DMS153 (cell line): ENCODE data around the gene DGCR6.
"Not testable (repeated sequence)": the region's sequence is repeated elsewhere in the genome, so short reads cannot be mapped to it uniquely, and the experiment has no call there.

Experiments
- DNase-seq: peaks from one replicate; lab custom pipeline; 2025; lab: John Stamatoyannopoulos, UW

Gene DGCR6

DNA sequence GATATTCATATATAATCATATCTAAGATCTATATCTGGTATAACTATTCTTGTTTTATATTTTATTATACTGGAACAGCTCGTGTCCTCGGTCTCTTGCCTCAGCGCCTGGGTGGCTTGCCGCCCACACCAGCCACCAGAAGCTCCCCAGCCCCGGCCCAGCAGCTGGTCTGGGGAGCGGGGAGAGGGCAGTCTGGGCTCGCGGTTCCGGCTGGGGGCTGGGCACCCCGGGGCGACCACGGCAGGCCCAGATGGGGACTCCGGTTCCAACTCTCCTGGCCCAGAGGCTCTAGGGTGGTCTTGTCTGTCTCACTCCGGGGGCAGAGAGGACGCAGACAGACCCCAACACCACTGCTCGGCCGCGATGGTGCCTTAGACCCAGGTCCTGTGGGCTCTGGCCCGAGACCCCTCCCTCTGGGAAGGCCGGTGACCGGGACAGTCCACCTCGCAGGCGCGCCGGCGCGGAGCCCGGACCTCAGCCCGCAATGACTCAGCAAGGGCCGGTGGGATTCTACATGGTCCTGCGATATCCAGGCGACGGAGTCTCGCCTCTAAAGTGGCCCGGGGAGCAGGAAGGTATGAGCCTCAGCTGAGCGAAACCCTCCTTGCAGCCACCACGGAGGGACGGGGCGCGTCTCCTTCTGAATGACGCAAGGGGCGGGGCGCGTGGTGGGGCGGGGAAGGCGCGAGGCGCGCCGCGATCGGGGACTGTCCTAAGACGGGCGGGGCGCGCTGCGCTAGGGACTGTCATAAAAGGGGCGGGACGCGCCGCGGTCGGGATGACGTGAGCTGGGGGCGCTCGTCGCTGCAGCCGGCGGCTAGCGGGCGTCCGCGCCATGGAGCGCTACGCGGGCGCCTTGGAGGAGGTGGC lies at the start of gene DGCR6:
TSS of gene DGCR6 (plus strand) at position 781 of the 870 bp plus-strand sequence. CDS start at position 836, 55 bp downstream.
- DNase-seq, result no peak

DNA sequence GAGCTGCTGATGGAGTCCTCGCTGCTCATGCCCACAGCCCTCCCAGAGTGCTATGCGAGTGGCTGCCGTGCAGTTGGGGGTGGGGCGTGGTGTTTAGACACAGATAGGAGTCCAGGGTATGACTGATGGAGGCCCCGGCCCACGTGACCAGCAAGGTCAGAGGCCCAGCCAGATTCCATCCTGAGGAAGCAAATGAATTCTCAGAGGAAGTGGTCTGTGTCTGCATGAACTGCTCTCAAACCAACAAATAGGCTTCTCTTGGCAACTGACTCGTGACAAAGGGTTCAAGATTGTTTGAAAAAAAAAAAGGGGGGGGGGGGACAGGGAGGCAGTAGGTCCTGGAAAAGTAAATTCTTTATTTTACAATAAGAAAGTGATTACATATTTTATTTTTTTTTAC lies 46.8 kb upstream of the DGCR6 start:
- DNase-seq, result not testable (repeated sequence)

GRCh38 chr22:18881260-18881659 lies 24.9 kb upstream of the DGCR6 start:
- DNase-seq, result not testable (repeated sequence)

DNA sequence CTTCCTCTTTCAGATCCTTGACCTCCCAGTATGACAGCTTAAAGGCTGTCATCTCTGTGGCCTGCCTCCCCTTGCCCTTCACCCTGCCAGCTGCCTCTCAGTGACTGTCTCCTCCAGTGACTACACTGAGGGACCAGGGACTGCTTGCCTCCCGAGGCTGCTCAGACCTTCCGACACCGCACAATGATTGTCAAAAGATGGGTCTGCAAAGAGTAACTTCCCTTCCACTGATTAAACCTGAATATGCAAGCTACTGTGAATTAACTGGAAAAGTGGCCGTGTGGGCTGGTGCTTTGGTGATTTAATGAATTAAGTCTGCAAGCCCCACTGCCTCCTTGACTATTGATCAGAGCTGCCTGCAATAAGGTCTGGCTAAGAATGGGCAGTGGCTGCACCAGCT lies 21.7 kb upstream of the DGCR6 start:
- not testable (repeated sequence) for DNase-seq

DNA sequence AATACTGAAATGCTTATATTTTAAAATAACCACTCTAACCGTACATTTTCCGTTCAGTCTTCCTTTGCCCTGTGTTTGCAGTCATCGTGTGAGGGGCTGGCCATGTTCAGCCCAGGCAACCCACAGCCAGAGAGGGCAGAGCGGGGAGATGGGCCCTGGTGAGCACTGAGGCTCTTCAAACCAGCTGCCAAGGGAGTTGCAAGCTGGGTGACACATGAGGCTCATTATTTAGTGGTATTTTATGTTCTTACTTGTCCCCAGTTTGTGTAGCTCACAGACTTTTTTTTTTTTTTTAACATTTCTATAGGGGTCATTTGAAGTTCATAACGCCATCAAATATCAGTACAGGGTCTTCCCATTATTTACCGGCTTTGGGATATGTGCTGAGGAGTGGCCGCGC lies 18.0 kb upstream of the DGCR6 start:
- DNase-seq, result no peak

DNA sequence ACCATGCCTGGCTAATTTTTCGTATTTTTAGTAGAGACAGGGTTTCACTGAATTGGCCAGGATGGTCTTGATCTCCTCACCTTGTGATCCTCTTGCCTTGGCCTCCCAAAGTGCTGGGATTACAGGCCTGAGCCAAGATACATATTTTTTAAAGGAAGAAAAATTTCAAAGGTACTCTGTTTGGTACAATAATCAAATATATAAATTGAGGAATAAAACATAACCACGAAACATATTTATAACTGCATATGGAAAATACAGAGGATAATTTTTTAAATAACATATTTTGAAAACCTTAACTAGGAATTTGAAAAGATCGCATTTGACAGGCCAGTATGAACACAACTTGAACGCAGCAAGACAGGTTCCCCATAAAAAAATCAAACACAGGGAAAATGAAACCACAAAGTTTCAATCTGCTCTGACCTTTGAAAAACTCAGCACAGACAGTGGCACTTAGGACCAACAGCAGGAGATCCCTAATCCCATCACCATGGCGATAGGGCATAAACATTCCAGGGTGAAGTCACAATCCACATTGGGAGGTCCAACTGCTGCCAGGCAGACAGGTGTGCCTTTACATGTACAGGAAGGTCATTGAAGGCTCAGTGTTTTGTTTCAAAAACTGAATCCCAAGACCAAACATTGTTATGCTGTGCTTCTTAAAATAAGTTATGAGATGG lies 15.5 kb upstream of the DGCR6 start:
- not testable (repeated sequence) for DNase-seq

DNA sequence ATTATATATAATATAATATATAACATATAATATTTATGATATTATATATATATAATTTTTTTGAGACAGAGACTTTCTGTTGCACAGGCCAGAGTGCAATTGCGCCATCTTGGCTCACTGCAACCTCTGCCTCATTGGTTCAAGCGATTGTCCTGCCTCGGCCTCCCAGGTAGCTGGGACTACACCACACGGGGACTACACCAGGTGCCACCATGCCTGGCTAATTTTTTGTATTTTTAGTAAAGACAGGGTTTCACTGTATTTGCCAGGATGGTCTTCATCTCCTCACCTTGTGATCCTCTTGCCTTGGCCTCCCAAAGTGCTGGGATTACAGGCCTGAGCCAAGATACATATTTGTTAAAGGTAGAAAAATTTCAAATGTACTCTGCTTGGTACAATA lies 12.3 kb upstream of the DGCR6 start:
- not testable (repeated sequence) for DNase-seq

- DNase-seq, result not testable (repeated sequence)
Observed at GRCh38 chr22:18896037-18896657, 10.0 kb upstream of the DGCR6 start.

GRCh38 chr22:18906410-18906745 lies 258 bp downstream of the DGCR6 start:
- DNase-seq, result not testable (repeated sequence)

- no peak for DNase-seq
Observed at GRCh38 chr22:18906896-18907295, 776 bp downstream of the DGCR6 start.

GRCh38 chr22:18909556-18909955 lies 3.4 kb downstream of the DGCR6 start:
- DNase-seq, result no peak

GRCh38 chr22:18911535-18911934 lies 5.4 kb downstream of the DGCR6 start:
- DNase-seq, result not testable (repeated sequence)

DNA sequence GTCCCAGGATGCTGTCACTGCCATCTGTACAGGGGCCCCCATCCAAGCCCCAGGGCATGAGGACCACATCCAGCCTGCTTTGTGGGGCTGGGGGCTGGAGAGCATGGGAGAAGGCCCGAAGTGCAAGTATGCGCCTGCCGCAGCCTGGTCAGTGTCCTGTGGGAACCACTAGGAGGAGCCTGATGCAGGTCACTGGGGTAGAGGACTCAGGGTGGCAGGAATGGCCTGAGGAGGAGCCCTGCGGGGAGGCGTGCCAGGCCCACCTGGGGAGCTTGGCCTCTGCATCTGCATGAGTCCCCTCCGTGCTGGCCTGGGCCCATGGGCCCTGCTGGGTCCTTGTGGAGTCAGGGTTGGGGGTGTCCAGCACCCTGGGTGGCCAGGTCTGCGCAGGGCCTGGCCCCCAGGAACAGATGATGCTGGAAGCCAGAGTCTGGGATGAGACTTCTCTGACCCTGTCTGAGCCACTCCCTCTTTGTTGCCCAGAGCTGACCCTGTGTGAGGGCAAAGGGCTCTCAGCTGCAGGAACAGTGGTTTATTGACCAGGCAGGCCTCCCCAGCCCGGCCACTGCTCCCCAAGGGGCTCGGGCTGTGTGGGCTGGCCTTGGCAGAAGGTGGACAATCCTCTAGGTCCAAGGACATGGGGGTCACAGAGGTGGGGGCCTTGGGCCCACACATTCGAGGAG lies 6.3 kb downstream of the DGCR6 start:
- not testable (repeated sequence) for DNase-seq

DNA sequence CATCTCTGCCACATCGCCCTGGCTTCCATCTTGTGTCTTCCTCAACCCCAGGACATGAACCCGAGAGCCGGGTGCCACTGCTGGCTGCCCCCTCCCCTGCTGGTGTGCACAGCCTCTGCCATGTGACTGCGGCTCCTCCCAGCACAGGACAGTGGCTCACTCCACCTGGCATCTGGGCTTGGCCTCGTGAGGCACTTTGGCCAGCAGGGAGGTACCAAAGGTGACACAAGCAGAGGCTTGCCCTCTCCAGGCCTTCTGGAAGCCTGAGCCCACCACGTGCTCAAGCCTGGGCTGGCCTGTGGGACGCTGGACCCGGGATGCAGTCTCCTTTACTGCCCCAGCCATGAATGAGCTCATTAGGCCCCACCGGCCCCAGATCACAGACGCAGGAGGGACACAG lies 8.4 kb downstream of the DGCR6 start:
- DNase-seq, result not testable (repeated sequence)

- not testable (repeated sequence) for DNase-seq
Observed at GRCh38 chr22:18915550-18915949, 9.4 kb downstream of the DGCR6 start.

DNA sequence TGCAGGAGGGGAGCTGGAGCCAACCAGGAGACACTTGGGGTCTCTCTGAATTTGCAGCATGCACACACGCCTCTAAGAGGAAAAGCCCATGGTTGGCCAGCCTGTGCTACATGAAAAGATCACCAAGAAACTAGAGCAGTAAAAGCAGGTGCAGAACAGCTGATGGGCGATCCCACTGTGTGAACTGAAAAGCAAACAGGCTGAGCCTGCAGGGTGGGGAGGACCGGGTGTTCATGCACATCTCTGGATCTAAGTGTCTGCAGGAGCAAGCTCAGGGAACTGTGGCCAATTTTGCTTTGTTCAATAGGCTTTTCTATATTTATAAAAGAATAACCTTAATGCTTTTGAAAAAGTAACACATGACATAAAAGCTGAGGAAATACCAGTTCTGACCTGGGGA lies 11.7 kb downstream of the DGCR6 start:
- DNase-seq, result not testable (repeated sequence)

DNA sequence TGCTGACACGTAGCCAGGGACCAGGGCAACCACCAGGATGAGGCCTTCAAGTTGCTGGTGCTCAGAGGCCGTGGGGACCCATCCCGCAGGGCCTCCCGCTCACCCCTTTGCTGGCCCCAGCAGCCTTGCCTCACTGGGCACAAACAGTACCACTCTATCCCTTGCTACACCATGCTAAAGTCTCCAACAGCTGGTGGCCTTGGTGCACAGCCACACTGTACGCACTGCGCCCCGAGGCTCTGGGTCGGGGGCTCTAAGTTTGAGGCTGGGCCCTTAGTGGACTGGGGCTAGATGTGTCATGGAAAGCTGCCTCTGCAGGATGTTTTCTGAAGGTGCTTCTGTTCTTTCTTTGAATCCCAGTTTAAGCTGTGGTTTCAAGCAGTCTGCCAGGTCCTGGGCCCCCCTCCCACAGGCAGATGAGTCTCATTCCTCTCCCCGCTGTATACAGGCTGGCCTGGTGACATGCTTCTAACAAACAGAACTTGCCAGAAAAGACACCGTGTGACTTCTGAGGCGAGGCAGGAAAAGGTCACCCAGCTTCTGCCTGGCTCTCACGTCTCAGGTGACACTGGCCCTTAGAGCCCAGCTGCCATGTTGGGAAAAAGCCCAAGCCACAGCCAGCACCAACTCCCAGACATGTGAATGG lies 14.3 kb downstream of the DGCR6 start:
- DNase-seq, result not testable (repeated sequence)

GRCh38 chr22:18925368-18926064 lies 19.4 kb downstream of the DGCR6 start:
- no peak for DNase-seq

- no peak for DNase-seq
Observed at GRCh38 chr22:18927020-18927419, 20.9 kb downstream of the DGCR6 start.

DNA sequence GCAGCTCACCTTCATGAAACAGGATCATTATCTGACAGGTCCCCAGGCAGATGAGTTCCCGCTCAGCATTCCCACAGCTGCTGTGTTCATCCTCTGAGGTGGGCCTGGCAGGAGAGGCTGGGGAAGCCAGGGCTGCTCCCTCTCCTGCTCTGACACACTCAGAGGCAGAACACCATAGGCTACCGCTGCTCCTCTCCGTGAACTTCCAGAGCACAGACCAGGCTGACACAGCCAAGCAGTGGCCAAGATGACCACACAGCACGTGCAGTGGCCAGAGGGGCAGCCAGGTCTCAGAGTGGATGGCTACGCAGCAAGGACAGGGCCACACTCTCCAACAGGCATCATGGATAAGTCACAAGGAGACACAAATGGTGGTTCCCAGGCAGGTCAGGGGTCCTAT lies 21.5 kb downstream of the DGCR6 start:
- DNase-seq, result no peak

- no peak for DNase-seq
Observed at GRCh38 chr22:18929459-18929858, 23.3 kb downstream of the DGCR6 start.
